Stimulated activated CD4-positive, alpha-beta T cell treated with anti-CD3 and anti-CD28 coated beads, TNF-alpha, amount 100 ng/mL, for 24 hours (primary cell): ENCODE data around the gene CNOT10.
"Not testable (repeated sequence)": the region's sequence is repeated elsewhere in the genome, so short reads cannot be mapped to it uniquely, and the experiment has no call there.

Experiments used
- DNase-seq, 3 experiments: peaks; one replicate each; pipeline ENCODE4 v3.0.0-alpha.2; 2020; ENCODE audit warnings: low read depth in 3 of 3

CNOT10 gene, protein sequence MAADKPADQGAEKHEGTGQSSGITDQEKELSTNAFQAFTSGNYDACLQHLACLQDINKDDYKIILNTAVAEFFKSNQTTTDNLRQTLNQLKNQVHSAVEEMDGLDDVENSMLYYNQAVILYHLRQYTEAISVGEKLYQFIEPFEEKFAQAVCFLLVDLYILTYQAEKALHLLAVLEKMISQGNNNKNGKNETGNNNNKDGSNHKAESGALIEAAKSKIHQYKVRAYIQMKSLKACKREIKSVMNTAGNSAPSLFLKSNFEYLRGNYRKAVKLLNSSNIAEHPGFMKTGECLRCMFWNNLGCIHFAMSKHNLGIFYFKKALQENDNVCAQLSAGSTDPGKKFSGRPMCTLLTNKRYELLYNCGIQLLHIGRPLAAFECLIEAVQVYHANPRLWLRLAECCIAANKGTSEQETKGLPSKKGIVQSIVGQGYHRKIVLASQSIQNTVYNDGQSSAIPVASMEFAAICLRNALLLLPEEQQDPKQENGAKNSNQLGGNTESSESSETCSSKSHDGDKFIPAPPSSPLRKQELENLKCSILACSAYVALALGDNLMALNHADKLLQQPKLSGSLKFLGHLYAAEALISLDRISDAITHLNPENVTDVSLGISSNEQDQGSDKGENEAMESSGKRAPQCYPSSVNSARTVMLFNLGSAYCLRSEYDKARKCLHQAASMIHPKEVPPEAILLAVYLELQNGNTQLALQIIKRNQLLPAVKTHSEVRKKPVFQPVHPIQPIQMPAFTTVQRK

DNA sequence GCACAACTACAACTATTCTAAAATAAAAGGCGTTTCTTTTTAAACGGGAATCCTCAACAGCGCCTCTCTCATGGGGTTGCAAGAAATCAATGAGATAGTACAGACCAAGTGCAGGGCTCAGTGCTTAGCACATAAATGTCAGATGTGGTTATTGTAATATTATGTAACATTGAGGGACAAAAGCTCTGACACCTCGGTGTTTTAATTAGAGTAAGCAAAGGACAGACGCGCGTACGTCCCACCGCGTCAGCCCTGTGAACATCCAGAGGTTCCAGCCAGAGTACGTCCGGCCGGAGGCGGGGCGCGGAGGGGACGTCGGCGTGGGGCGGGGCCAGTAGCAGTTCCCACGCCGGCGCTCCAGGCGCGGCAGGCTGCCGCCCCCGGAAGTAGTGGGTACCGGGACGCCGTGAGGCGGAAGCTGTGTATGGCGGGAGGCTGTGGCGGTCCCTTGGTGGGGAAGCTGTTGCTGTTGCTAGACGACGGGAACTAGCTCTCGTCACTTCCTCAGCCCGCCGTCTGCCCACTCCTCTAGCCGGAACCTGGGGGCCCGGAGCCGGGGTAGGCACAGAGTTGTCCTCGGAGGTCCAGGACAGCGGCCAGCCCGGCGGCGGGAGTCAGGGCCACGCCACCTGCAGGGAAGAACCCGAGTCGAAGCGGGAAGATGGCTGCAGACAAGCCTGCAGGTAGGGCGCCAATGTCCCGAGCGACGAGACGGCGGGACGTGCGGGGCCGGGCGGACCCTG, at the start of gene CNOT10:
CNOT10 (plus strand) TSS at position 389 of the 743 bp plus-strand sequence; CDS start at position 662, 273 bp downstream.
- peak; percentile 90 to 95 (median 91) for DNase-seq

DNA sequence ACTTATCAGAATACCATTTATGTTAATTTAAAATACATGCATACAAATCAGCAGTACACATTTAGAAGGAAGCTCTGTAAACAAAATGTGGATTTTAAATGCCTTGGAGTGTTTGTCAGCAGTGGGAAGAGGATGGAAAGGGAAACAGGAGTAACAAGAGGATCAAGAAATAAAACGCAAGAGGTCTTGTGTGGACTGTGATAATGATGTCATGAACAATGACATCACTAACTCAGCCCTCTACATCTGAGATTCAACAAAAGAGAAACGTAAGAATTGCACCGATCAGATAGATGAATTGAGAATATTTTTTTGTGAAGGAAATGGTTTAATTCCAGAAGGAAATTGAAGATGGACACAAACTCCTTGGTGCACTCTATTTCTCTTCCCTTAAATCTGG, 44.0 kb upstream of the CNOT10 start:
- DNase-seq, result no peak

DNA sequence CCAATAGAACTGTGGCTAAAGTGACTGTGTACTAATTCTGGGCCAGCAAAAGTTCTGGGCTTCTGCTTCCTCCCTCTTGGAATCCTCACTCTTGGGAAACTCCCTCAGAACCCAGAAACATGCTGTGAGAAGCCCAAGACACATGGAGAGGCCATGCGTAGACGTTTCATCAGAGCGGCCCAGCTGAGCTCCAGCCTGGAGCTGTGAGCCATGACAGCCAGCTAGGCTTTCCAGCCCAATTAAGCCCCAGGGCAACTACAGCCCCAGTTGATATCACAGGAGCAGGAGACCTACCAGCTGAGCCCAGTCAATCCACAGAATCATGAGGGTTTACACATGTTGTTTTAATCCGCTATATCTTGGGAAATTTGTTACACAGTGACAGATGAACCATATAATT, 43.6 kb upstream of the CNOT10 start:
- DNase-seq, result no peak

DNA sequence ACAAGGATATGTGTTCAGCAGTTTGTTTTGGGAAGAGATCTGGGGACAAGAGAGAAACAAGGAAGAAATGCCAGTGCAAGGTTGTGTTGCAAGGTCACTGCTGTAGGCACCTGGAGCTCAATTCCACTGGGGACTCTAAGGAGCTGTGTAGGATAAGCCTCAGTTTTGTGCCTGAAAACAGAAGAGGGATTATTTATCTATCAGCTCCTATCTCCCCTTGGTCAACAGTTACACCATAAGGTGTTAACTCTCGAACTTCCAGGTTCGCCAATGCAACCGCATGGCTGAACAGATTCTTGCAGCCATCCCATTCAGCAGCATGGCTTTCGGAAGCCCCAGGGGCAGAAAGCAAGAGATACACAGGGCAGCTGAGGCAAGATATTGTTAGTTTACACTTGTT, 41.6 kb upstream of the CNOT10 start:
- no peak for DNase-seq

DNA sequence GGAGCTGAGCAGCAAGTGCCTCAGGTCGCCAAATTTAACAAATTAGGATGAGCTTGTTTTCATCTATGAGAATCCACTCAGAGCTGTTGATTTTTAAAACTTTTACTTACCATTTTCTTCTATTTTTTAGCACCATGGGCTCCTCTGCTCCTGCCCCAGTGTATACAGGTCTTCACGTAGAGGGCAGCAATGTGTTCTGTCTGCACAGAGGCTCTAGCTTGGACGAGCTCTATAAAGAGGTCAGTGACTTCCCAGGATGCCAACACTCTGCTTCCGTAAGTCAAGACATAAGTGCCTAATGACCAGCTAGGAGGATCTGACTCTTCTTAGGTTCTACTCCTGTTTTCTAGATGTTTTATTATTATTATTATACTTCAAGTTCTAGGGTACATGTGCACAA, 41.2 kb upstream of the CNOT10 start:
- no peak for DNase-seq

DNA sequence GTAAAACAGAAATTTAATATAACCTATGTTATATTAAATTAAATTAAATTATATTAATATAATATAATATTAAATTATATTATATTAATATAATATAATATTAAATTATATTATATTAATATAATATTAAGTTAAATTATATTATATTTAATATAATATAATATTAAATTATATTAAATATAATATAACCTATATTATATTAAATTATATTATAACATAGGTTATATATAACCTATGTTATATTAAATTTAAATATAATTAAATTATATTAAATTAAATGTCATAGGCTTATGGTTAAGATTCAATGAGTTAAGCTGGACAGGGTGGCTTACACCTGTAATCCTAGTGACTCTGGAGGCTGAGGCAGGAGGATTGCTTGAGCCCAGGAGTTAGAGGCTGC, 40.6 kb upstream of the CNOT10 start:
- no peak for DNase-seq

DNA sequence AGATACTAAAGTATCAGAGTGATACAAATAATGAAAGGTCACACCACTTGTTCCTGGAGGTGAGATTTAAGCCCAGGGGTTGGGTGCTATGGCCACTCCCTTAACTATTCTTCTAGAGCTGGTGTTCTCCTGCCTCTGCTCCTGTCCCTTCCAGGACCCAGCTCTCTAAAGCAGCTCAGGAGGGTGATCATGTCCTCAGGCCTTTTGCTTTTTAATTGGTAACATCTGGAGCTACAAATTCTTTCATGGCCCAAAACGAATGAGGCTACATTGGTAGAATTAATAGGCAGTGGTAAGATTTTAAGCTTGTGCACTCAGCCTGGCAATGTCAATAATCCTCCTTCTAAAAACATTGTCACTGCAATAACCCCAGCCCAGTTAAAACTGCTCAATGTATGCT, 38.2 kb upstream of the CNOT10 start:
- DNase-seq, result no peak

DNA sequence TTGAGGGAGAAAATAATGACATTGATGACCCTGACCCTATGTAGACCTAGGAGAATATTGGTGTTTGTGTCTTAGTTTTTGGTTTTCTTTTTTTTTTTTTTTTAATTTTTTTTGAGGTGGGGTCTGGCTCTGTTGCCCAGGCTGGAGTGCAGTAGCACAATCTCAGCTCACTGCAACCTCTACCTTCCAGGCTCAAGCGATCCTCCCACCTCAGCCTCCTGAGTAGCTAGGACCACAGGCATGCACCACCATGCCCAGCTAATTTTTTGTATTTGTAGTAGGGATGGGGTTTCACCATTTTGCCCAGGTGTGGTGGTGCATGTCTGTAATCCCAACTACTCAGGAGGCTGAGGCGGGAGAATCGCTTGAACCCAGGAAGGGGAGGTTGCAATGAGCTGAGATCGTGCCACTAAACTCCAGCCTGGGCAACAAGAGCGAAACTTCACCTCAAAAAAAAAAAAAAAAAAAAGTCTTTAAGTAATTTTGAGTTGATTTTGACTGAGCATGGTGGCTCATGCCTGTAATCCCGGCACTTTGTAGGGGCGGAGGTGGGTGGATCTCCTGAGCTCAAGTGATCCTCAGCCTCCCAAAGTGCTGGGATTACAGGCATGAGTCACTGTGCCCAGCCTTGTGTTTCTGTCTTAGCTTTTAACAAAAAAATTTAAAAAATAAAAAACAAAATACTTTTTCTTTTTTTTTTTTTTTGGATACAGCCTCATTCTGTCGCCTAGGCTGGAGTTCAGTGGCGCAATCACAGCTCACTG, 32.5 kb upstream of the CNOT10 start:
- DNase-seq, result not testable (repeated sequence)

DNA sequence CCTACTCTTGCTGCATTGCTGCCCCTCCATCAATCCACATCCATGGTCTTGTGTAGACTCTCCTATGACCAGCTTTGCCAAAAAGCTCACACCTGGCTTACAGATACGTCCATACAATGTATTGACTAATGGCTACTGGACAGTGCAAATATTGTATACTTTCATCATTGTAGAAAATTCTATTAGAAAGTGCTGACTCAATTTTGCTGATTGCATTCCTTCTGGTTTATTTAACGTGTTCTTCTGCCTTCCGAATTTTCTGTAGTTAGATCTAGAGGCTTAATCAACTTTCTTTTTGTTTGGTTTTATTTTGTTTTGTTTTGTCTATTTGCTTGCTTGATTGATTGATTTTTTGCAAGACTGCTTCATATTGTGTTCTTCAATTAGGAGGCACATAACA, 29.8 kb upstream of the CNOT10 start:
- DNase-seq, result no peak

DNA sequence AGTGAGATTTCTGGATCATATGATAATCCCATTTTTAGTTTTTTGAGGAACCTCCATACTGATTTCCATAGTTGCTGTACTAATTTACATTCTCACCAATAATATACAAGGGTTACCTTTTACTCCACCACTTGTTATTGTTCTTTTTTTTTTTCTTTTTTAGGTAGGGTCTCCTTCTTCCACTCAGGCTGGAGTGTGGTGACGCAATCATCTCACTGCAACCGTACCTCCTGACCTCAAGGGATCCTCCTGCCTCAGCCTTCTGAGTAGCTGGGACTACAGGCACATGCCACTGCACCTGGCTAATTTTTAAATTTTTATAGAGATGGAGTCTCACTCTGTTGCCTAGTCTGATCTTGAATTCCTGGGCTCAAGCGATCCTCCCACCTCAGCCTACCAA, 24.4 kb upstream of the CNOT10 start:
- no peak for DNase-seq

DNA sequence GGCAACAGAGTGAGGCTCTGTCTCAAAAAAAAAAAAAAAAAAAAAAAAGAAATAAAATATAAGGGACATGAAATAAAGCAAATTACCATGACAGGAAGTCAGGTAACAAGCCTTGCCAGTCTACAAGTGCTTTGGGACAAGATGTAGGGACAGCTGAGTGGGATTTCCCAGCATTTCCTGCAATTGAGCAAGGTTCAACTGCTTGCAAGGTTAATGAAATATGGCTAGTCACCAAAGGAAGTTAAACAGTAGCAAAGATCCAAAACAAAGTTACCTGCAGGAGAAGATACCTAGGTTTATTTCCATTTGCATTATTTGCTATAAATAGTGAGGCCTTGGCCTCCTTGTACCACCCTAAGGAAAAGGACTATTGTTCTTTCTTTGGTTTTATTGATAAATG, 22.3 kb upstream of the CNOT10 start:
- no peak for DNase-seq

DNA sequence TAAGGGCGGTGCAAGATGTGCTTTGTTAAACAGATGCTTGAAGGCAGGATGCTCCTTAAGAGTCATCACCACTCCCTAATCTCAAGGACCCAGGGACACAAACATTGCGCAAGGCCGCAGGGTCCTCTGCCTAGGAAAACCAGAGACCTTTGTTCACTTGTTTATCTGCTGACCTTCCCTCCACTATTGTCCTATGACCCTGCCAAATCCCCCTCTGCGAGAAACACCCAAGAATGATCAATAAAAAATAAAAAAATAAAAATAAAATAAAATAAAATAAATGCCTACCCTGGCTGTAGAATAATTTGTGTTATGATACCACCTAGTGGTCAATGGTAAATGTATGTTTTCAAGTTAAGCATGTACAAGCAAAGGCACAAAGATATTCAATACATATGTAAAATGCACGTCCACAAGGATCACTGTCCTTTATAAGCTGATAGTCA, 20.3 kb upstream of the CNOT10 start:
- DNase-seq, result not testable (repeated sequence)

DNA sequence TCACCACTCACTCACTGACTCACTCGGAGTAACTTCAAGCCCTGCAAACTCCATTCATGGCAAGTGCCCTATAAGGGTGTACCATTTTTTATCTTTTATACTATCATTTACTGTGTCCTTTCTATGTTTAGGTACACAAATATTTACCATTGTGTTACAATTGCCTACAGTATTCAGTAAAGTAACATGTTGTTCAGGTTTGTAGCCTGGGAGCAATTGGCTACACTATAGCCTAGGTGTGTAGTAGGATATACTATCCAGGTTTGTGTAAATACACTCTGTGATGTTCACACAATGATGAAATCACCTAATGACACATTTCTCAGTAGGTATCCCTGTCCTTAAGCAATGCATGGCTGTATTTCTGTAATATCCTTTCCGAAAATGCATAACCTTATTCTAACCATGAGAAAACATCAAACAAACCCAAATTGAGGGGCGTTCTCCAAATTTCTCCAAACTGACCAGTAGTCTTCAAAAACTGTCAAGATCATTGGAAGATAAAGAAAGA, 17.9 kb upstream of the CNOT10 start:
- no peak for DNase-seq

DNA sequence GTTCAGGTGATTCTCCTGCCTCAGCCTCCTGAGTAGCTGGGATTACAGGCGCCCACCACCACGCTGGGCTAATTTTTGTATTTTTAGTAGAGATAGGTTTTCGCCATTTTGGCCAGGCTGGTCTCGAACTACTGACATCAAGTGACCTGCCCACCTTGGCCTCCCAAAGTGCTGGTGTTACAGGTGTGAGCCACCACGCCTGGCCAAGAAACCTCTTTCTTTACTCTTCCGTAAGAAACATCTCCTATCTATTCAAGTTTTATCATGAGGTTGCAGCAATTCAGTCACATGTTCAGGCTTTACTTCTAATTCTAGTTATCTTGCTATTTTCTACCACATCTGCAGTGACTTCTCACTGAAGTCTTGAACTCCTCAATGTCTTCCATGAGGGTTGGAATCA, 15.8 kb upstream of the CNOT10 start:
- DNase-seq, result not testable (repeated sequence)

DNA sequence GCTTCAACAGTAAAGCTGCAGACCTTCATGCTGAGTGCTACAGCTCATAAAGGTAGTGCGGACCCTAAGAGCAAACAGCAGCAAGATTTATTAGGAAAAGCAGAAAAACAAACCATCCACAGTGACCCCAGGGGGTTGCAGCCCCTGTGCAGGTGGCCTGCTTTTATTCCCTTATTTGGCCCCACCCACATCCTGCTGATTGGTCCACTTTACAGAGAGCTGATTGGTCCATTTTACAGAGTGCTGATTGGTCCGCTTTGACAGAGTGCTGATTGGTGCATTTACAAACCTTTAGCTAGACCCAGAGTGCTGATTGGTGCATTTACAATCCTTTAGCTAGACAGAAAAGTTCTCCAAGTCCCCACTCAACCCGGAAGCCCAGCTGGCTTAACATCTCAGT, 11.3 kb upstream of the CNOT10 start:
- not testable (repeated sequence) for DNase-seq

DNA sequence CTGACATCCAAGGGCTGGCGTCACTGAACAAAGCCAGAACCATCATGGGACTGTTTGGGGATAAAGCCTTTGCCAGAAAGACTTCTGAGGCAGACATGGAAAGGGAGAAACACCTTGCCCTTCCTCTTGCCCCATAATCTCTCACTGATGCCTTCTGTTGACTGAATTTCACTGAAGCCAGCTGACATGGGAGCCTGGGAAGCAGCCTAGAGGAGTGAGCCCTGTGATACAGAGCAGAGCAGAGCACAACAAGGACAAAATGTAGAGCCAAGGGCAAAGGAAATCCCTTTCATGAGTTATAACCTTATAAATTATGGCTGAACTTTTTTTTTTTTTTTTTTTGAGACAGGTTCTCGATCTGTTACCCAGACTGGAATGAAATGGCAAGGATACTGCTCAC, 9.8 kb upstream of the CNOT10 start:
- DNase-seq, result no peak

DNA sequence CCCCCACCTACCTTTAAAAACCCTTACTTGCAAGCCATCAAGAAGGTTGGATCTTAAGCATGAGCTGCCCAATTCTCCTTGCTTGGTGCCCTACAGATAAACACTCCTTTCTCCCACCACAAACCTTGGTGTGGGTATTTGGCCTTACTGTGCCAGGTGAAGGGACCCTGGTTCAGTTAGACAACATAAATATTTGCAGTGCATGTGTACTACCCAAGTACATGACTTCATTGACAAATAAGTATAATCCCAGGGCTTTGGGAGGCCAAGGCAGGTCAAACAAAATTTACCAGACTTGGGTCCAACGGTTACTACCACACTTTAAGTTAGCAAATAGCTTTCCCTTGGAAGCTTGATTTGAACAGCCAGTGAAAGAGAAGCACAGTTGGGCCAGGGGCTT, 9.3 kb upstream of the CNOT10 start:
- no peak for DNase-seq

DNA sequence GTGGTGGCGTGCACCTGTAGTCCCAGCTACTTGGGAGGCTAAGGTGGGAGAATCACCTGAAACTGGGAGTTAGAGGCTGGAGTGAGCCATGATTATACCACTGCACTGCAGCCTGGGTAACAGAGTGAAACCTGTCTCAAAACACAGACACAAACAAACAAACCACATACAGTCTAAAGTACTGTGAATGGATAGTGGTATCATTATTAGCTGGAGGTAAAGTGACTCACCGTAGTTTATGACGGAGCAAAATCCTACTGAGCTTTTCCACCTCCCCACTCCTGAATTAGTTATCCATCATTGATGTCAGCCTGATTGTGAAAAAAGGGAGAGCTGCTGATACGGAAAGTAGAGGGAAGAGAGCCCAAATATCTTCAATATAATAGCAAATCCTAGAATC, 3.2 kb upstream of the CNOT10 start:
- no peak for DNase-seq

DNA sequence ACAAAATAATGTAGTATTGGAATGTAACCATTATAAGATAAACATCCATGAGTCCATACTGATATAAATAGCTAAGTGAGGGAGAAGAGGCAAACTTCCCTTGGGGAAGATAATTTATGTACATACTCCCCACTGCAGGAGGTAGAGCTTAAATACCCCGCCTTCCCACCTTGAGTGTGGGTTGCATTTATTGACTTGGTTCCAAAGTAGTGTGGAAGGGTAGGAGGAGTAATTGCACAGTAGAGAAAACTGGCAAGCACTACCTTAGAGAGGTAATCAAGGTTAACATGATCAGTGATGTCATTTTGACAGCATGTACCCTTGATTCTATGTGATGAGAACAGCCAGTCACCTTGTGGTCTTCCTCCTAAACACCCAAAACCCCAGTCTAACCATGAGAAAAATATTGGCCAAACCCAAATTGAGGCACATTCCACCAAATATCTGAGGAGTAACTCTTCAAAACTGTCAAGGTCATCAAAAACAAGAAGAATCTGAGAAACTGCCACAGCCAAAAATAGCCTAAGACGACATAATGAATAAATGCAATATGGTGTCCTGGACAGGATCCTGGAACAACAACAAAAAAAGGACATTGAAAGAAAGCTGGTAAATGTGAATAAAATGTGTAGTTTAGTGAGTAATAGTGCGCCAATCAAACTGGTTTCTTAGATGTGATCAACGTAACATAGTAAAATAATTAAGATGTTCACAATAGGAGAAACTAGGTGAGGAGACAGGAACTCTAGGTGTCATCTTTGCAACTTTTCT, 774 bp upstream of the CNOT10 start:
- DNase-seq, result no peak

DNA sequence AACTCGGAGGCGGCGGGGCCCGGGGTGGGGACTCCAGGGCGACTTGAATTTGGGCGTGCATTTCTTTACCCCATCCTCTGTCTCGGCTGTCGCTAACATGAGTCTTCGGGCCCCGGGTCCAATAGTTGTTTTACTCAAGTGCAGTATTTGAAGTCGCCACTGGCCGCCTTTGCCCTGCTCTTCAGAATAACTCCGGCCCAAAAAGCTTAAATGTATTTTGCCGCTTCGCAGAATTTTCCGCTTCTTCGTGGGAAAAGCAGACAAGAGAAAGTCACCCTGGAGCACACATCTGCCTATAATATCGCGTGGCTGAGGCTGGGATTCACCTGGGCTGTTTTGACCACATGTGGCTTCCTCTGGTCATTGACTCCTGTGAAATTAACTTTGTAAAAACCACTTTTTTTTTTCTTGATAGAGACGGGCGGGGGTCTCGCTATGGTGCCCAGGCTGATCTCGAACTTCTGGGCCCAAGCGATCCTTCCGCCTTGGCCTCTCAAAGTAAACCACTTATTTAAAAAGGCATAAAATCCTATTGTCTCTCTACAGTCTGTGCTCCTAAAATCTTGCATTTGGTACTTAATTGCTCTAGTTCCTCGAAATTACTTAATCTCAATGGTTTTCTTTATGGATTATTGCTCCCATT, 676 bp downstream of the CNOT10 start:
- DNase-seq, result no peak
